Measurements from ENCODE around the gene HBP1.

GRCh38 chr7:107130487-107131220 lies 38.1 kb upstream of the HBP1 start:
- TF ChIP-seq CTCF (IDR thresholded peaks at IDR 0.05) (no peak), POLR2A (IDR thresholded peaks at IDR 0.05) (no peak)

All from body of pancreas (tissue), 4 donors.